Activated naive CD4-positive, alpha-beta T cell treated with anti-CD3 and anti-CD28 coated beads, Interleukin-2, amount 10 ng/mL, durations not matched to agents 7 days and 5 days (primary cell): ENCODE data around the gene TLK2.

Experiments
- CTCF ChIA-PET: fragments of 350-600 bp; sonication (Branson Sonifier 250); formaldehyde crosslinking; loops from one replicate; lab custom pipeline; 2021; ENCODE audit warnings: antibody characterized with exemption; lab: Charles Lee
- DNase-seq: peaks from one replicate; pipeline ENCODE4 v3.0.0-alpha.2; 2020
- H3K27ac Mint-ChIP-seq: one replicate; pipeline ENCODE4 v1.8.0; 2021; ENCODE audit warnings: mild to moderate bottlenecking, moderate library complexity, mixed read lengths
- H3K27me3 Mint-ChIP-seq: one replicate; pipeline ENCODE4 v1.8.0; 2021; ENCODE audit warnings: mild to moderate bottlenecking, mixed read lengths
- H3K36me3 Mint-ChIP-seq: one replicate; pipeline ENCODE4 v1.8.0; 2021; ENCODE audit warnings: mixed read lengths
- H3K4me1 Mint-ChIP-seq: one replicate; pipeline ENCODE4 v1.8.0; 2021; ENCODE audit warnings: mixed read lengths
- H3K4me3 Mint-ChIP-seq: one replicate; pipeline ENCODE4 v1.8.0; 2021; ENCODE audit warnings: mild to moderate bottlenecking, moderate library complexity, mixed read lengths
- H3K9me3 Mint-ChIP-seq: one replicate; pipeline ENCODE4 v1.8.0; 2021; ENCODE audit warnings: mixed read lengths

TLK2 gene

GRCh38 chr17:62650587-62650986 is 172.0 kb downstream of the TLK2 start:
- H3K27ac Mint-ChIP-seq, result no peak overlapping the region
- no peaks in the 10 kb centered on the region for H3K9me3 Mint-ChIP-seq
- peaks cover 25% of the 10 kb centered on the region for H3K4me1 Mint-ChIP-seq
- H3K4me3 Mint-ChIP-seq, result no peak overlapping the region
- no peaks in the 10 kb centered on the region for H3K36me3 Mint-ChIP-seq
- no peak for DNase-seq
- peaks cover 85% of the 10 kb centered on the region for H3K27me3 Mint-ChIP-seq
- CTCF ChIA-PET, result interaction anchor here (0.8 kb wide), 1 partner anchor 54 kb away, joined by 3 read pairs; no protein-coding TSS in a partner anchor

GRCh38 chr17:62652251-62653001 is 173.8 kb downstream of the TLK2 start:
- Mint-ChIP-seq H3K4me3 (peak overlapping the region; percentile 67), H3K27ac (no peak overlapping the region), H3K4me1 (peaks cover 25% of the 10 kb centered on the region), H3K36me3 (no peaks in the 10 kb centered on the region), H3K27me3 (peaks cover 94% of the 10 kb centered on the region), H3K9me3 (no peaks in the 10 kb centered on the region)
- DNase-seq, result peak; percentile 54
- CTCF ChIA-PET, result no interaction called here

GRCh38 chr17:62653002-62653825 is 174.6 kb downstream of the TLK2 start:
- Mint-ChIP-seq H3K36me3 (no peaks in the 10 kb centered on the region), H3K9me3 (no peaks in the 10 kb centered on the region), H3K27me3 (peaks cover 95% of the 10 kb centered on the region), H3K4me1 (peaks cover 25% of the 10 kb centered on the region), H3K27ac (peak overlapping the region; percentile 43), H3K4me3 (peak overlapping the region; percentile 67)
- CTCF ChIA-PET, result interaction anchor here (0.9 to 1.4 kb wide), 2 partner anchors 19 to 74 kb away, joined by 3 read pairs; no protein-coding TSS in a partner anchor
- DNase-seq, result peak; percentile 72

- Mint-ChIP-seq H3K4me3 (peak overlapping the region; percentile 67), H3K9me3 (no peaks in the 10 kb centered on the region), H3K4me1 (peaks cover 25% of the 10 kb centered on the region), H3K27ac (peak overlapping the region; percentile 43), H3K36me3 (no peaks in the 10 kb centered on the region), H3K27me3 (peaks cover 95% of the 10 kb centered on the region)
- CTCF ChIA-PET, result interaction anchor here (0.9 to 1.4 kb wide), 2 partner anchors 18 to 74 kb away, joined by 3 read pairs; no protein-coding TSS in a partner anchor
- DNase-seq, result peak; percentile 19
Measured at GRCh38 chr17:62653826-62654761, 175.5 kb downstream of the TLK2 start.

- Mint-ChIP-seq H3K4me1 (peaks cover 25% of the 10 kb centered on the region), H3K9me3 (peaks cover 6% of the 10 kb centered on the region), H3K27me3 (peaks cover 94% of the 10 kb centered on the region), H3K36me3 (no peaks in the 10 kb centered on the region), H3K4me3 (no peak overlapping the region), H3K27ac (no peak overlapping the region)
- CTCF ChIA-PET, result no interaction called here
- peak; percentile 13 for DNase-seq
Measured at GRCh38 chr17:62655656-62656055, 177.0 kb downstream of the TLK2 start.

GRCh38 chr17:62656446-62656845 is 177.8 kb downstream of the TLK2 start:
- peaks cover 25% of the 10 kb centered on the region for H3K4me1 Mint-ChIP-seq
- peak; percentile 3 for DNase-seq
- H3K27me3 Mint-ChIP-seq, result peaks cover 94% of the 10 kb centered on the region
- peaks cover 13% of the 10 kb centered on the region for H3K9me3 Mint-ChIP-seq
- no peaks in the 10 kb centered on the region for H3K36me3 Mint-ChIP-seq
- H3K4me3 Mint-ChIP-seq, result no peak overlapping the region
- CTCF ChIA-PET, result interaction anchor here (1.3 kb wide), 1 partner anchor 16 kb away, joined by 4 read pairs; no protein-coding TSS in a partner anchor
- no peak overlapping the region for H3K27ac Mint-ChIP-seq

- DNase-seq, result peak; percentile 4
- Mint-ChIP-seq H3K27me3 (peaks cover 89% of the 10 kb centered on the region), H3K36me3 (no peaks in the 10 kb centered on the region), H3K4me1 (peaks cover 19% of the 10 kb centered on the region), H3K27ac (no peak overlapping the region), H3K9me3 (peaks cover 13% of the 10 kb centered on the region), H3K4me3 (no peak overlapping the region)
- CTCF ChIA-PET, result interaction anchor here (1.3 kb wide), 1 partner anchor 15 kb away, joined by 4 read pairs; no protein-coding TSS in a partner anchor
Measured at GRCh38 chr17:62657145-62657665, 178.6 kb downstream of the TLK2 start.

GRCh38 chr17:62657690-62658089 is 179.1 kb downstream of the TLK2 start:
- Mint-ChIP-seq H3K9me3 (peaks cover 13% of the 10 kb centered on the region), H3K27ac (no peak overlapping the region), H3K27me3 (peaks cover 84% of the 10 kb centered on the region), H3K36me3 (no peaks in the 10 kb centered on the region), H3K4me3 (no peak overlapping the region), H3K4me1 (peaks cover 15% of the 10 kb centered on the region)
- DNase-seq, result peak; percentile 10
- CTCF ChIA-PET, result interaction anchor here (1.3 to 3.0 kb wide), 3 partner anchors 15 to 311 kb away, joined by 3 to 9 read pairs (median 4); no protein-coding TSS in a partner anchor

GRCh38 chr17:62658136-62658920 is 179.7 kb downstream of the TLK2 start:
- Mint-ChIP-seq H3K27ac (no peak overlapping the region), H3K4me3 (no peak overlapping the region), H3K4me1 (peaks cover 9% of the 10 kb centered on the region), H3K36me3 (no peaks in the 10 kb centered on the region), H3K9me3 (peaks cover 13% of the 10 kb centered on the region), H3K27me3 (peaks cover 84% of the 10 kb centered on the region)
- CTCF ChIA-PET, result interaction anchor here (1.3 to 3.0 kb wide), 2 partner anchors 14 to 311 kb away, joined by 3 to 9 read pairs; no protein-coding TSS in a partner anchor
- peak; percentile 11 for DNase-seq

GRCh38 chr17:62660629-62661118 is 182.0 kb downstream of the TLK2 start:
- H3K9me3 Mint-ChIP-seq, result peaks cover 13% of the 10 kb centered on the region
- H3K36me3 Mint-ChIP-seq, result no peaks in the 10 kb centered on the region
- no peaks in the 10 kb centered on the region for H3K4me1 Mint-ChIP-seq
- no peak for DNase-seq
- CTCF ChIA-PET, result interaction anchor here (3.0 kb wide), 1 partner anchor 12 kb away, joined by 9 read pairs; no protein-coding TSS in a partner anchor
- no peak overlapping the region for H3K27ac Mint-ChIP-seq
- no peak overlapping the region for H3K4me3 Mint-ChIP-seq
- H3K27me3 Mint-ChIP-seq, result peaks cover 66% of the 10 kb centered on the region

- H3K27me3 Mint-ChIP-seq, result peaks cover 59% of the 10 kb centered on the region
- CTCF ChIA-PET, result interaction anchor here (0.6 kb wide), 1 partner anchor 24 kb away, joined by 3 read pairs; no protein-coding TSS in a partner anchor
Measured at GRCh38 chr17:62661337-62661736, 182.7 kb downstream of the TLK2 start.

GRCh38 chr17:62662855-62663254 is 184.2 kb downstream of the TLK2 start:
- DNase-seq, result no peak
- Mint-ChIP-seq H3K9me3 (peaks cover 13% of the 10 kb centered on the region), H3K27me3 (peaks cover 45% of the 10 kb centered on the region), H3K4me3 (no peak overlapping the region), H3K27ac (no peak overlapping the region), H3K4me1 (no peaks in the 10 kb centered on the region), H3K36me3 (no peaks in the 10 kb centered on the region)
- CTCF ChIA-PET, result no interaction called here

More at GRCh38 chr17:62661337-62661736, 182.7 kb downstream of the TLK2 start:
- Mint-ChIP-seq H3K36me3 (no peaks in the 10 kb centered on the region), H3K4me3 (no peak overlapping the region), H3K9me3 (peaks cover 13% of the 10 kb centered on the region), H3K4me1 (no peaks in the 10 kb centered on the region), H3K27ac (no peak overlapping the region)
- no peak for DNase-seq
